GF-D8 (cell line): ENCODE results near the gene UGT3A1.

Source experiments
- DNase-seq: peaks from one replicate; lab custom pipeline; 2025; lab: John Stamatoyannopoulos, UW

The UGT3A1 gene

GRCh38 chr5:35908228-35908627, 83.0 kb downstream of the UGT3A1 start:
- no peak for DNase-seq

- DNase-seq = no peak
Measured at GRCh38 chr5:35904443-35905132, 86.6 kb downstream of the UGT3A1 start.

- DNase-seq = no peak
Measured at GRCh38 chr5:35903631-35904203, 87.5 kb downstream of the UGT3A1 start.

DNA sequence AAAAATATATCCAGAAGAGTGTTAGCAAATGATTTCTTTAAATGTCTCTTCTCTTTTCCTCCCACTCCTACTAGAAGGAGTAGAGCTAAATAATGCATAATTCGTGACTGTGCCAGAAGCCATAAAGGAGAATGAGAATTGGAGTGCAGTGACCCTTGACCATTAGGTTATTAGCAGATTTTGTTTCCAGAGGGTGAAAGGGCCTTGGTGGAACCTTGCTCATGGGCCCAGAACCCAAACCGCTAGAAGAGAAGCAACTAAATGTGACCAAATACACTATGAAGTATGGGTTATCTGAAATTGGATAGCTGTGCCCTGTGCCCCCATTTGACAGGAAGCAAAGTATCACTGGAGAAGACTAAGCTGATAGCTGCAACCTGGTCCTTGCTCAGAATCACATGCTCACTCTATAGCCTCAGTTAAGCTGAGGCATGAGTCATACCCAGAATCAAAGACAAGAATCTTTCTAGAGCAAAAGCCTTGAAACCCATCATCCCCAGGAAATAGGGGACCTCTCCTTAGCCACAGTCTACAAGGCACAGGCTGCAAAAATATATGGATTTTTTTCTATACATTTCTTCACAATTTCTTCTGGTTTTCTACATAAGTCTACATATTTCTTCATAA, 89.0 kb downstream of the UGT3A1 start:
- DNase-seq = no peak
